OCI-LY1 (cell line): ENCODE results near the gene ZNF804B.

ENCODE experiments used
- H2AFZ ChIP-seq: fragments of 200-600 bp; sonication (generic), shearing (Covaris generic); 2 replicates; pipeline ENCODE4 v1.6.0; 2014; ENCODE audit warnings: antibody characterized with exemption, mild to moderate bottlenecking, low read length
- H3F3A ChIP-seq: fragments of 200-600 bp; sonication (generic), shearing (Covaris generic); 2 replicates; pipeline ENCODE4 v1.6.0; 2014; ENCODE audit warnings: mild to moderate bottlenecking, antibody characterized with exemption, low read length, moderate library complexity; ENCODE audit not compliant: insufficient read depth
- H3K27ac ChIP-seq: fragments of 200-600 bp; sonication (generic); 2 replicates; pipeline ENCODE4 v1.5.1; 2014; ENCODE audit warnings: low read length, mixed run types, mild to moderate bottlenecking, low read depth; ENCODE audit not compliant: poor library complexity, severe bottlenecking
- H3K27me3 ChIP-seq: fragments of 200-600 bp; sonication (generic); 2 replicates; pipeline ENCODE4 v1.6.0; 2014; ENCODE audit warnings: antibody characterized with exemption, mild to moderate bottlenecking, low read length, moderate library complexity; ENCODE audit not compliant: insufficient read depth
- H3K36me3 ChIP-seq: fragments of 200-600 bp; sonication (generic); 2 replicates; pipeline ENCODE4 v1.6.1; 2014; ENCODE audit warnings: mild to moderate bottlenecking, antibody characterized with exemption, low read length, moderate library complexity, mixed read lengths; ENCODE audit not compliant: insufficient read depth
- H3K4me1 ChIP-seq: fragments of 200-600 bp; sonication (generic); 2 replicates; pipeline ENCODE4 v1.5.1; 2014; ENCODE audit warnings: mild to moderate bottlenecking, low read length, moderate library complexity; ENCODE audit not compliant: insufficient read depth, severe bottlenecking
- H3K4me2 ChIP-seq: fragments of 200-600 bp; sonication (generic), shearing (Covaris generic); 2 replicates; pipeline ENCODE4 v1.6.1; 2014; ENCODE audit warnings: low read length
- H3K4me3 ChIP-seq: fragments of 200-600 bp; sonication (generic); 2 replicates; pipeline ENCODE4 v1.5.1; 2014; ENCODE audit warnings: low read length, low read depth, mild to moderate bottlenecking, mixed read lengths; ENCODE audit not compliant: poor library complexity, severe bottlenecking
- H3K79me2 ChIP-seq: fragments of 200-600 bp; shearing (Covaris generic); 2 replicates; pipeline ENCODE4 v1.6.1; 2016; ENCODE audit warnings: mixed run types, low read length, mixed read lengths; ENCODE audit not compliant: insufficient read depth
- H3K9ac ChIP-seq: fragments of 200-600 bp; sonication (generic), shearing (Covaris generic); 2 replicates; pipeline ENCODE4 v1.6.1; 2014; ENCODE audit warnings: mild to moderate bottlenecking, low read length, mixed read lengths
- H3K9me2 ChIP-seq: fragments of 200-600 bp; sonication (generic), shearing (Covaris generic); 2 replicates; pipeline ENCODE4 v1.6.1; 2014; ENCODE audit warnings: low read depth, mild to moderate bottlenecking, low read length, mixed read lengths
- H3K9me3 ChIP-seq: fragments of 200-600 bp; shearing (Covaris generic); 2 replicates; pipeline ENCODE4 v1.6.1; 2014; ENCODE audit warnings: low read length, mixed read lengths
- H4K20me1 ChIP-seq: fragments of 200-600 bp; sonication (generic), shearing (Covaris generic); 2 replicates; pipeline ENCODE4 v1.6.0; 2016; ENCODE audit warnings: mild to moderate bottlenecking, low read length; ENCODE audit not compliant: insufficient read depth
- EZH2 ChIP-seq: fragments of 200-600 bp; sonication (generic), shearing (Covaris generic); IDR thresholded peaks from 2 replicates; pipeline ENCODE4 v1.8.0; 2017; ENCODE audit warnings: borderline replicate concordance, mixed run types, mild to moderate bottlenecking, antibody characterized with exemption, low read length, moderate library complexity, mixed read lengths
- TF ChIP-seq, protein P1 (sequence below): fragments of 200-600 bp; sonication (generic), shearing (Covaris generic); IDR thresholded peaks from 2 replicates; pipeline ENCODE4 v1.5.1; 2017; ENCODE audit warnings: mild to moderate bottlenecking, antibody characterized with exemption, low read length, moderate library complexity, mixed read lengths

ZNF804B gene

DNA sequence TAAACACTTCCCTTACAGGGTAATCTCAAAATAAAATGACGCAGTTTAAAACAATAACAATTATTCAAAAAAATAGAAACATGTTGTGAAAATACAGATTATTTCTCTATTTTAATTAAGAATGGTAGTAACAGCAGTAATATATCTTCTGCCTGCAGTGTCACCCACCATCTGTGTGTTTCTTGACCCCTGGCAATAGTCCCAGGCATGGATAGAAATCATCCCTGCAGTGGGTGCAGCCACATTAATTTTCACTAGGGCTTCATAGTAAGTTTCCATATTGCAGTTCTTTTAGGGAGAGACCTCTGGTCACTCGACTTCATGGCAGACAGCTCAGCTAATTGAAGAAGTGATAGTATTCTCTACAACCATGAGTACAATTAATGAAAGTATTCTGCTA, 506.1 kb downstream of the ZNF804B start:
- no peak overlapping the region for H3K27ac ChIP-seq
- no peak overlapping the region for H2AFZ ChIP-seq
- no peaks in the 10 kb centered on the region for H3K4me1 ChIP-seq
- no peaks in the 10 kb centered on the region for H3K9me3 ChIP-seq
- peaks cover 3% of the 10 kb centered on the region; the same call in 1 of the 2 replicates for H4K20me1 ChIP-seq
- no peak for TF ChIP-seq EZH2
- TF ChIP-seq, protein P1, sequence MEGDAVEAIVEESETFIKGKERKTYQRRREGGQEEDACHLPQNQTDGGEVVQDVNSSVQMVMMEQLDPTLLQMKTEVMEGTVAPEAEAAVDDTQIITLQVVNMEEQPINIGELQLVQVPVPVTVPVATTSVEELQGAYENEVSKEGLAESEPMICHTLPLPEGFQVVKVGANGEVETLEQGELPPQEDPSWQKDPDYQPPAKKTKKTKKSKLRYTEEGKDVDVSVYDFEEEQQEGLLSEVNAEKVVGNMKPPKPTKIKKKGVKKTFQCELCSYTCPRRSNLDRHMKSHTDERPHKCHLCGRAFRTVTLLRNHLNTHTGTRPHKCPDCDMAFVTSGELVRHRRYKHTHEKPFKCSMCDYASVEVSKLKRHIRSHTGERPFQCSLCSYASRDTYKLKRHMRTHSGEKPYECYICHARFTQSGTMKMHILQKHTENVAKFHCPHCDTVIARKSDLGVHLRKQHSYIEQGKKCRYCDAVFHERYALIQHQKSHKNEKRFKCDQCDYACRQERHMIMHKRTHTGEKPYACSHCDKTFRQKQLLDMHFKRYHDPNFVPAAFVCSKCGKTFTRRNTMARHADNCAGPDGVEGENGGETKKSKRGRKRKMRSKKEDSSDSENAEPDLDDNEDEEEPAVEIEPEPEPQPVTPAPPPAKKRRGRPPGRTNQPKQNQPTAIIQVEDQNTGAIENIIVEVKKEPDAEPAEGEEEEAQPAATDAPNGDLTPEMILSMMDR = no peak
- H3K79me2 ChIP-seq = no peaks in the 10 kb centered on the region
- no peak overlapping the region for H3K4me3 ChIP-seq
- no peaks in the 10 kb centered on the region for H3K9me2 ChIP-seq
- no peak overlapping the region for H3K9ac ChIP-seq
- H3K36me3 ChIP-seq = no peaks in the 10 kb centered on the region
- no peaks in the 10 kb centered on the region for H3K27me3 ChIP-seq
- H3F3A ChIP-seq = no peaks in the 10 kb centered on the region
- no peak overlapping the region for H3K4me2 ChIP-seq

DNA sequence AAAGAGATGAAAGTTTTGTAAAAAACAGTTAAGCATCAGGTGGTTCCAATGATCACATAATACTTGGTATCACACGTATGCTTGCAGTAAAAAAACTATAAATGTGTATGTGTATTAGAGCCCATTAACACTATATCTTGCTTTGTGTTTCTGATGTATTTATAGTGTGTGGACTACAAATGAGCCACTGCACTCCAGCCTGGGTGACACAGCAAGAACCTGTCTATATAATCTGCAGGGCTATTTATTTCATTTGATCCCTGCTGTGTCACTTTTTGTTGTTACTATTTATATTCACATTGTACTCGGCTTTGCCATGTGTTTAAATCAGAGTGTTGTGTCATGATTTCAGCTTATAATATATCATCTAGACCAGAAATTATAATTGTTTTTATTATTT, 523.8 kb downstream of the ZNF804B start:
- no peaks in the 10 kb centered on the region for H3F3A ChIP-seq
- no peaks in the 10 kb centered on the region for H4K20me1 ChIP-seq
- H2AFZ ChIP-seq = no peak overlapping the region
- no peaks in the 10 kb centered on the region; the same call in 1 of the 2 replicates for H3K9me2 ChIP-seq
- H3K9me3 ChIP-seq = no peaks in the 10 kb centered on the region
- H3K9ac ChIP-seq = no peak overlapping the region
- no peak overlapping the region for H3K27ac ChIP-seq
- no peaks in the 10 kb centered on the region for H3K79me2 ChIP-seq
- TF ChIP-seq, protein P1 = no peak
- H3K36me3 ChIP-seq = no peaks in the 10 kb centered on the region
- H3K4me2 ChIP-seq = no peak overlapping the region
- H3K4me3 ChIP-seq = no peak overlapping the region
- H3K4me1 ChIP-seq = no peaks in the 10 kb centered on the region
- no peaks in the 10 kb centered on the region for H3K27me3 ChIP-seq

DNA sequence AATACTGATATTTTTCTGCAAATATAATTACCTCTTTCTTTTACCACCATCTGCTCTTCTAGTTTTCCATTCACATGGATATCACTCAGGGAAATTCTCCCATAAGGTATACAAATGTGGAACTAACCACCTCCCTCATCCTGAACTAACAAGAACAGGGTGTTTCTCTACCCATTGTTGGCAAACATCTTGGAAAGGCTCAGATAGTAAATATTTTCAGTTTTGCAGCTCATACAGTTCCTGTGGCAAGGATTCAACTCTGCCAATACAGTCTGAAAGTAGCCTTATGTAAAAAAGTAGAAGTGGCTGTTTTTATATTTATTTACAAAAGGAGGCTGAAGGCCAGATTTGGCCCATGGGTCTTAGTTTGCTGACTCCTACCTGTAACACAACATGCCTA, 549.0 kb downstream of the ZNF804B start:
- TF ChIP-seq, protein P1 = no peak
- no peak for TF ChIP-seq EZH2
- Histone ChIP-seq H3F3A (no peaks in the 10 kb centered on the region), H3K4me2 (no peak overlapping the region), H3K9me3 (no peaks in the 10 kb centered on the region), H3K9ac (no peak overlapping the region), H3K36me3 (no peaks in the 10 kb centered on the region), H3K27me3 (no peaks in the 10 kb centered on the region), H4K20me1 (no peaks in the 10 kb centered on the region), H3K4me1 (no peaks in the 10 kb centered on the region), H3K4me3 (no peak overlapping the region), H2AFZ (no peak overlapping the region), H3K9me2 (no peaks in the 10 kb centered on the region), H3K27ac (no peak overlapping the region), H3K79me2 (no peaks in the 10 kb centered on the region)
